ENCODE data around the gene KAZN.
A peak's percentile ranks its signal among the peaks of the same experiment; 100 is the strongest.

DNA sequence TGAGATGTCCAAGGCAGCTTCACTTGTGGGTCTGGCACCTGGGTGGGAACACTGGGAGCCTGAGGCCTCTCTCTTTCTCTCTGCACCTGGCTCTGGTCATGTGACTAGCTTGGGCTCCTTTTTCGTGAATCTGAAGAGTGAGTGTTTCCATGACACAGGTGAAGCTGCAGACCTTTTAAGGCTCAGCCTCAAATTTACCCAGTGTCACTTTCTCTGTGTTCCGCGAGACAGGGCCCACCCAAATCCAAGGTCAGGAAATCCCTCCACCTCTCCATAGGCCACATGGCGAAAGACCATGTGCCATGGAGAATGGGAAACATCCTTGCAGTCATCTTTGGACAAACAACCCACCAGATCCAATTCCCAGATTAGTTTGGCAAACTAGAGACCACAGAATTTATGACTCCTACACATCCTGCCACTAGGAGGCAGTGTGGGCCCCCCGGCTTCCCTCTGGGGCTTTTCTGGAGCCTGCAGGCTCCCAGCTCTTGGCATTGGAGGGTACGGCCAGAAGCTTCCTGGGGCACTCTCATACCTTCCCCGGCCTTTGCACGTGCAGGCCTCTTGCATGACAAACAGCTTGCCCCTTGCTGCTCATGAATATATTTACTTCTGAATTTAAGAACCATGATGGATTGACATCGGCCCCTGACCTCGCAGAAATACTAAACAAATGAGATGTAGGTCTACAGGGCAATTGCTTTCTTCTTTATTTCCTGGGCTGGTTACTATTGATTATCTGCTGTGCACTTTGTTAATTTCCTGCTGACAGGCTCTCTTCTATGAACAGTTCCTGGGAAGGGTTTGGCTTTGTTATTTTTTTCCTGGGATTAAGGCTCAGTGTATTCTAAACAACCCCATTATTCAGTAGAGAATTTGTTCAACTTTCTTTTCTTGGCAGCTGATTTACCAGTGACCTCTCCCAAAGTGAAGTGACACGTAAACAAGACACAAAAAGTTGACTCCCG, 180.7 kb downstream of the KAZN start:
- TF ChIP-seq, protein P1, sequence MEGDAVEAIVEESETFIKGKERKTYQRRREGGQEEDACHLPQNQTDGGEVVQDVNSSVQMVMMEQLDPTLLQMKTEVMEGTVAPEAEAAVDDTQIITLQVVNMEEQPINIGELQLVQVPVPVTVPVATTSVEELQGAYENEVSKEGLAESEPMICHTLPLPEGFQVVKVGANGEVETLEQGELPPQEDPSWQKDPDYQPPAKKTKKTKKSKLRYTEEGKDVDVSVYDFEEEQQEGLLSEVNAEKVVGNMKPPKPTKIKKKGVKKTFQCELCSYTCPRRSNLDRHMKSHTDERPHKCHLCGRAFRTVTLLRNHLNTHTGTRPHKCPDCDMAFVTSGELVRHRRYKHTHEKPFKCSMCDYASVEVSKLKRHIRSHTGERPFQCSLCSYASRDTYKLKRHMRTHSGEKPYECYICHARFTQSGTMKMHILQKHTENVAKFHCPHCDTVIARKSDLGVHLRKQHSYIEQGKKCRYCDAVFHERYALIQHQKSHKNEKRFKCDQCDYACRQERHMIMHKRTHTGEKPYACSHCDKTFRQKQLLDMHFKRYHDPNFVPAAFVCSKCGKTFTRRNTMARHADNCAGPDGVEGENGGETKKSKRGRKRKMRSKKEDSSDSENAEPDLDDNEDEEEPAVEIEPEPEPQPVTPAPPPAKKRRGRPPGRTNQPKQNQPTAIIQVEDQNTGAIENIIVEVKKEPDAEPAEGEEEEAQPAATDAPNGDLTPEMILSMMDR (IDR thresholded peaks at IDR 0.05): peak; percentile 48 to 73 (median 64)
- no peak for TF ChIP-seq POLR2A (IDR thresholded peaks at IDR 0.05)
